GM18517 (cell line): Measurements from ENCODE around the gene SPATA33.

ENCODE experiments used
- ATAC-seq: cut with Tn5 transposase; IDR thresholded peaks from one replicate; pipeline ENCODE4 v1.9.1; 2021; ENCODE audit warnings: mild to moderate bottlenecking, moderate library complexity; ENCODE audit not compliant: unreplicated experiment

Gene SPATA33

GRCh38 chr16:89706518-89707260, 49.1 kb downstream of the SPATA33 start:
- ATAC-seq, result no peak

DNA sequence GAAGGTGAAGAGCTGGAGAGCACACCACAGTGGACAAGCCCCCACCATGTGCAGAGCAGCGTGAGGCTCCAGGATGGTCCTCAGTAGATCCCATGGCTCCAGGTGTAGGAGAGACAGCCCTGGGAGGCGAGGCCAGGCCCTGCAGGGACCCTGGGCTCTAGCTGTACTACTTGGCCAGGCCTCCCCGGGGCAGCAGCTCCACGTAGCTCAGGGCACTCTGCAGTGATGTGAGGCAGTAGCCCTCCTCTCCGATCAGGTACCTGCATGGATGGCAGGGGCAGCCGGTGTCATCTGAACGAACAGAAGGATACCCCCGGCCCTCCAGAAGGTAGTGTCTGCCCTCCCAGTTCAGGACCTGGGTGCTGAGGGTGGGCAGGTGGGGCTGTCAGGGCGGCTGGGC, 50.1 kb downstream of the SPATA33 start:
- ATAC-seq, result no peak

- no peak for ATAC-seq
Observed at GRCh38 chr16:89708481-89708931, 50.9 kb downstream of the SPATA33 start.

GRCh38 chr16:89709166-89709565, 51.5 kb downstream of the SPATA33 start:
- ATAC-seq, result no peak

DNA sequence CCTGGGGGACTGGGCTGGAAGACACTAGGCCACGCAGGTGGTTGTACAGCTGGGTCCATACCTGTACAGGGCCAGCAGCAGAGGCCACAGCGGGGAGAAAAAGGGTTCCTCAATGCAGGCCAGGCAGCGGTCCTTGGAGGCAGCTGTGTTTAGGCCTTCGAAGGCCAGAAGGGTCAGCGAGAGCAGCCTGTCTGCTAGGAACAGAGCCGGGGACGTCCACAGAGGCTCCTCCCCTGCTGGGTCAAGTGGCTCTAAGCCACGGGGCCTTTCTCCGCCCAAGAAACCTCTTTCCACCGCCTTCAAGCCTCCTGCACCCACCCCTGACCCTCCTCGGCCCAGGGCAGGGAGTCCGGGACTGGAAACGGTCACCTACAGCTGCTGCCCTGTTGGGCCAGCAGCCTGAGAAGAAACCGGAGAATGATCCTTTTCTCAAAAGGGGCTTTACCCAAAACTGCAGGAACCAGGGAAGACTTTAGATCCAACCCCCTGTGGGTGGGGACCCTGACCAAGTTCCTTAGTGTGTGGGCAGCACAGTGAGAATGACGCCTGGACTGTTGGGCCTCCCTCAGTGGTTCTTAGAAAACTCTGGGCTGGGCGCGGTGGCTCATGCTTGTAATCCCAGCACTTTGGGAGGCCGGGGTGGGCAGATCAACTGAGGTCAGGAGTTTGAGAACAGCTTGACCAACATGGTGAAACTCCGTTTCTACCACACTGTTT, 52.2 kb downstream of the SPATA33 start:
- ATAC-seq, result no peak

DNA sequence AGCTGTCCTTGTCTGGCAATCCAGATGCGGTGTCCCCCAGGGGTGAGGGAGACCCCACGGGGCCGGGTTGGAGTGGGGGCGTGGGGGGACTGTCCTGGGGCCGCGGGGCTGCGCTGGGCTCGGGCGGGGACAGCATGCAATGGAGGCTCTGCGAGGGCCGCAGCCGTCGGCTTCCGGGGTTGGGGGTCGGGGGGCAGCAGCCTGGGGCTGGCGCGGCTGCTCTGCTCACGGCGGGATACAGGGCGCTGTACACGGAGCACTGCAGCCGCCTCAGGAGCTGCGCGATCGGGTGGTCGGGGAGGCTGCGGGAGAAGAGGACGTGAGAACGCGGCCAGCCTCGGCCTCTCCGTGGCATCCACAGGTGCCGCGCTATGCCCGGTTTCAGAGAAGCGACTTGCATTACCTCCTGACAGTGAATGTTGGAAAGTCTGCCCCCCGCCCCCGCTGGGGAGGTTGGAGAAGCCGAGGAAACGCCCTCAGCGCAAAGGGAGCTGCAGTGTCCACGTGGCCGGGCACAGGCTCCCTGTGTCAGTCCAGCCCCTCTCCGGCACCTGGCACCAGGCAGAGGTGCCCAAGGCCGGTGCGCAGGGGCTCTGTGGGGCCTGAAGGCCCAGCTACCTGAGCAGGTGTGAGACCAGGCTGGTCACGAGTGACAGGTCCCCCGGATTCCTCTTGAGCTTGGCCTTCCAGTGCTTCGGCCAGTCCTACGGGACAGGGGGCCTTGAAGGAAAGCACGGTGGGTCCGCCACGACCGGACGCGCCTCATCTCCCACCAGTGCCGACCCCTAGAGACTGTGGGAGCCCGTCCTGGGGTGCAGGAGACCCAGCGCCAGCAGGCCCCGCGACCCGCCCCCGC, 53.3 kb downstream of the SPATA33 start:
- ATAC-seq, result no peak

GRCh38 chr16:89711601-89712273, 54.1 kb downstream of the SPATA33 start:
- no peak for ATAC-seq

DNA sequence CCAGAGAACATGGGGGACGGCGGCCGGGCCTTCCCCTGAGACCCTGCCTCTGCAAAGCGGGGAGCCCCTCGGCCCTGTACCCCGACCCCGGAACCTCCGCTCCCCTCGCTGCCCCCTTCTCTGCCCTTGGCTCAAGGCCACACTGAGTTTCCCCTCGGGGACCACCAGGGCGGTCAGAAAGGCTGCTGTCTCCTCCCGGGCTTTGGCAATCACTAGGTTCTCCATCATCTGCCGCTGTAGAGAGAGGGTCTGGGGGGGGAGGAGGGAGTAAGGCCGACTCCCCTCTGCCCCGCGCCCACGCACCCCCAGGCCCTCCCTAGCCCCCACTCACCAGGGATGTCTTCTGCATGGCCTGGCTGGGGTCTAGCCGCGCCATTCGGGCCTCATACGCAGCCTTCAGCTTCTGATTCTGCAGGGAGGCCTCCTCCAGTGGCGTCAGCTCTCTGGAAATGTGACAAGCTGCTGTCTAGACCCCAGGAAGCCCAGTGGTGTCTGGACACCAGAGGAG, 54.7 kb downstream of the SPATA33 start:
- no peak for ATAC-seq

DNA sequence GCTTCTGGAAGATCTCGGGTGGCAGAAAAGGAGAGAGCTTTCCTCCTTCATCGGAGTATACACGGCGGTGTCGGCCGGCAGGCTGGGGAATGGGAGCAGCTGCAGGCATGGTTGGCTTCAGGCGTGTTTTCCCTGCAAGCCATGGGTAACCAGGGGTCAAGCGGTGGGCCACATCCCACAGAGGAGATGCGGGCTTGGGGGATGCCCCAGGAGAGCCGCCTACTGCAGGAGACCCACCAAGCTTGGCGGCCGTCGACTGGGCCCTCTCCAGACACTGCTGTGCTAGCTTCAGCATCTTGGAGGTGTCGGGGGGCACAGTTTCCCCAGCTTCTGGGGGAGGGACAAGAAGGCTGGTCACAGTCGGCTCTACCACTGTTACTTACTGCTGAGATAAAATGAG, 58.9 kb downstream of the SPATA33 start:
- ATAC-seq, result no peak

GRCh38 chr16:89716916-89717687, 59.5 kb downstream of the SPATA33 start:
- no peak for ATAC-seq

GRCh38 chr16:89717688-89718505, 60.3 kb downstream of the SPATA33 start:
- ATAC-seq, result no peak
